GM18870 (cell line): ENCODE measurements around the gene FUNDC2.
A peak's percentile ranks its signal among the peaks of the same experiment; 100 is the strongest.

Experiments
- ATAC-seq: cut with Tn5 transposase; IDR thresholded peaks from one replicate; pipeline ENCODE4 v1.9.1; 2021; ENCODE audit warnings: moderate library complexity; ENCODE audit not compliant: unreplicated experiment

FUNDC2 gene

GRCh38 chrX:155023907-155024833 is 2.5 kb upstream of the FUNDC2 start:
- no peak for ATAC-seq

- no peak for ATAC-seq
Observed at GRCh38 chrX:155026420-155026726, 271 bp upstream of the FUNDC2 start.

- no peak for ATAC-seq
Observed at GRCh38 chrX:155027509-155028066, 944 bp downstream of the FUNDC2 start.

GRCh38 chrX:155028129-155028528 is 1.5 kb downstream of the FUNDC2 start:
- no peak for ATAC-seq

- no peak for ATAC-seq
Observed at GRCh38 chrX:155028877-155029291, 2.2 kb downstream of the FUNDC2 start.

- no peak for ATAC-seq
Observed at GRCh38 chrX:155031657-155032056, 5.0 kb downstream of the FUNDC2 start.

GRCh38 chrX:155035688-155036087 is 9.0 kb downstream of the FUNDC2 start:
- ATAC-seq: no peak

- ATAC-seq: no peak
Observed at GRCh38 chrX:155046129-155046810, 19.6 kb downstream of the FUNDC2 start.

GRCh38 chrX:155046811-155047528 is 20.3 kb downstream of the FUNDC2 start:
- ATAC-seq: no peak

GRCh38 chrX:155048977-155049619 is 22.5 kb downstream of the FUNDC2 start:
- no peak for ATAC-seq

- ATAC-seq: no peak
Observed at GRCh38 chrX:155052738-155053498, 26.3 kb downstream of the FUNDC2 start.

GRCh38 chrX:155053656-155054055 is 27.0 kb downstream of the FUNDC2 start:
- no peak for ATAC-seq

GRCh38 chrX:155054255-155054654 is 27.6 kb downstream of the FUNDC2 start:
- ATAC-seq: no peak

- no peak for ATAC-seq
Observed at GRCh38 chrX:155055494-155055893, 28.9 kb downstream of the FUNDC2 start.

- ATAC-seq: no peak
Observed at GRCh38 chrX:155056471-155056870, 29.8 kb downstream of the FUNDC2 start.

- peak; percentile 90 for ATAC-seq
Observed at GRCh38 chrX:155056877-155057792, 30.5 kb downstream of the FUNDC2 start.

GRCh38 chrX:155061760-155062159 is 35.1 kb downstream of the FUNDC2 start:
- no peak for ATAC-seq

GRCh38 chrX:155065035-155065734 is 38.5 kb downstream of the FUNDC2 start:
- ATAC-seq: no peak
